ENCODE data around the gene AGPAT4.

- TF ChIP-seq POLR2A (IDR thresholded peaks at IDR 0.05) (no peak), CTCF (IDR thresholded peaks at IDR 0.05) (no peak)
Measured at GRCh38 chr6:161284653-161285052, 10.8 kb upstream of the AGPAT4 start.
